ENCODE results near the gene DIMT1.
A peak's percentile ranks its signal among the peaks of the same experiment; 100 is the strongest.

Gene DIMT1

GRCh38 chr5:62403411-62404250, at the start of gene DIMT1:
TSS of gene DIMT1 (minus strand) at chr5:62403905. CDS start at chr5:62403772, 133 bp downstream.
- peak; percentile 75 to 85 (median 78) for DNase-seq

GRCh38 chr5:62450259-62450658, 46.6 kb upstream of the DIMT1 start:
- DNase-seq: no peak

GRCh38 chr5:62448528-62448927, 44.8 kb upstream of the DIMT1 start:
- no peak for DNase-seq

- DNase-seq: no peak
Measured at GRCh38 chr5:62432621-62433064, 28.9 kb upstream of the DIMT1 start.

- no peak for DNase-seq
Measured at GRCh38 chr5:62431735-62432620, 28.3 kb upstream of the DIMT1 start.

GRCh38 chr5:62424763-62425162, 21.1 kb upstream of the DIMT1 start:
- no peak for DNase-seq

- no peak for DNase-seq
Measured at GRCh38 chr5:62421414-62421813, 17.7 kb upstream of the DIMT1 start.

GRCh38 chr5:62419609-62420008, 15.9 kb upstream of the DIMT1 start:
- no peak for DNase-seq

- DNase-seq: no peak
Measured at GRCh38 chr5:62418462-62419076, 14.9 kb upstream of the DIMT1 start.

- no peak for DNase-seq
Measured at GRCh38 chr5:62413711-62414110, 10.0 kb upstream of the DIMT1 start.

- DNase-seq: peak; percentile 93 to 98 (median 96)
Measured at GRCh38 chr5:62412549-62413329, 9.0 kb upstream of the DIMT1 start, which contains the start of gene IPO11. TSS of gene IPO11 (plus strand) at chr5:62412763. CDS start at chr5:62437280, 24,517 bp downstream.

GRCh38 chr5:62395210-62395950, 8.3 kb downstream of the DIMT1 start:
- DNase-seq: no peak

GRCh38 chr5:62386824-62387223, 16.9 kb downstream of the DIMT1 start:
- no peak for DNase-seq

GRCh38 chr5:62385816-62386400, 17.8 kb downstream of the DIMT1 start:
- no peak for DNase-seq

GRCh38 chr5:62385131-62385530, 18.6 kb downstream of the DIMT1 start:
- DNase-seq: no peak

- no peak for DNase-seq
Measured at GRCh38 chr5:62376064-62376463, 27.6 kb downstream of the DIMT1 start.

- DNase-seq: no peak
Measured at GRCh38 chr5:62375627-62376026, 28.1 kb downstream of the DIMT1 start.

- DNase-seq: no peak
Measured at GRCh38 chr5:62374090-62374489, 29.6 kb downstream of the DIMT1 start.

GRCh38 chr5:62373382-62373781, 30.3 kb downstream of the DIMT1 start:
- DNase-seq: no peak

GRCh38 chr5:62372600-62372999, 31.1 kb downstream of the DIMT1 start:
- DNase-seq: no peak

- no peak for DNase-seq
Measured at GRCh38 chr5:62371409-62371808, 32.3 kb downstream of the DIMT1 start.

Data from activated naive CD4-positive, alpha-beta T cell (primary cell).